ENCODE results near the gene CLEC16A.
A peak's percentile ranks its signal among the peaks of the same experiment; 100 is the strongest.
"Not testable (repeated sequence)": the region's sequence is repeated elsewhere in the genome, so short reads cannot be mapped to it uniquely, and the experiment has no call there.

Gene CLEC16A

GRCh38 chr16:11098601-11099390 is 154.4 kb downstream of the CLEC16A start:
- TF ChIP-seq CTCF (conservative IDR thresholded peaks at IDR 0.05) = no peak
- H3K27ac ChIP-seq = no peak overlapping the region

GRCh38 chr16:11099672-11100205 is 155.4 kb downstream of the CLEC16A start:
- TF ChIP-seq CTCF (conservative IDR thresholded peaks at IDR 0.05) = no peak
- H3K27ac ChIP-seq = no peak overlapping the region

GRCh38 chr16:11100239-11100750 is 155.9 kb downstream of the CLEC16A start:
- TF ChIP-seq CTCF (conservative IDR thresholded peaks at IDR 0.05) = no peak
- no peak overlapping the region for H3K27ac ChIP-seq

- TF ChIP-seq CTCF (conservative IDR thresholded peaks at IDR 0.05) = no peak
- H3K27ac ChIP-seq = no peak overlapping the region
Measured at GRCh38 chr16:11101283-11101682, 156.9 kb downstream of the CLEC16A start.

- H3K27ac ChIP-seq = no peak overlapping the region
Measured at GRCh38 chr16:11101695-11102522, 157.5 kb downstream of the CLEC16A start.

GRCh38 chr16:11102523-11102898 is 158.1 kb downstream of the CLEC16A start:
- peak; percentile 9; the same call in 1 of the 2 replicates for TF ChIP-seq CTCF (conservative IDR thresholded peaks at IDR 0.05)
- no peak overlapping the region for H3K27ac ChIP-seq

More at GRCh38 chr16:11101695-11102522, 157.5 kb downstream of the CLEC16A start:
- TF ChIP-seq CTCF (conservative IDR thresholded peaks at IDR 0.05) = peak; percentile 57

GRCh38 chr16:11103301-11103700 is 158.9 kb downstream of the CLEC16A start:
- H3K27ac ChIP-seq = not testable (repeated sequence)
